Measurements from ENCODE around the gene CCSER1.
"Not testable (repeated sequence)": the region's sequence is repeated elsewhere in the genome, so short reads cannot be mapped to it uniquely, and the experiment has no call there.

CCSER1 gene

GRCh38 chr4:91099666-91100065, 972.5 kb downstream of the CCSER1 start:
- no peak for DNase-seq

- DNase-seq = no peak
Measured at GRCh38 chr4:91108751-91109150, 981.6 kb downstream of the CCSER1 start.

- DNase-seq = no peak
Measured at GRCh38 chr4:91111556-91111955, 984.4 kb downstream of the CCSER1 start.

- DNase-seq = peak; percentile 41
Measured at GRCh38 chr4:91113130-91113706, 986.0 kb downstream of the CCSER1 start.

- no peak for DNase-seq
Measured at GRCh38 chr4:91114386-91114785, 987.2 kb downstream of the CCSER1 start.

- DNase-seq = peak; percentile 1
Measured at GRCh38 chr4:91116861-91117260, 989.7 kb downstream of the CCSER1 start.

GRCh38 chr4:91118597-91118996, 991.4 kb downstream of the CCSER1 start:
- no peak for DNase-seq

- DNase-seq = no peak
Measured at GRCh38 chr4:91123742-91124141, 996.5 kb downstream of the CCSER1 start.

- no peak for DNase-seq
Measured at GRCh38 chr4:91127192-91127591, 1000.0 kb downstream of the CCSER1 start.

- no peak for DNase-seq
Measured at GRCh38 chr4:91127831-91128230, 1000.6 kb downstream of the CCSER1 start.

GRCh38 chr4:91128519-91128918, 1001.3 kb downstream of the CCSER1 start:
- no peak for DNase-seq

- DNase-seq = no peak
Measured at GRCh38 chr4:91147067-91147466, 1019.9 kb downstream of the CCSER1 start.

- not testable (repeated sequence) for DNase-seq
Measured at GRCh38 chr4:91154041-91154440, 1026.8 kb downstream of the CCSER1 start.

GRCh38 chr4:91167864-91168653, 1040.9 kb downstream of the CCSER1 start:
- DNase-seq = not testable (repeated sequence)

- no peak for DNase-seq
Measured at GRCh38 chr4:91170768-91171167, 1043.6 kb downstream of the CCSER1 start.

GRCh38 chr4:91171217-91171616, 1044.0 kb downstream of the CCSER1 start:
- DNase-seq = no peak

- DNase-seq = not testable (repeated sequence)
Measured at GRCh38 chr4:91185061-91185460, 1057.9 kb downstream of the CCSER1 start.

GRCh38 chr4:91198951-91199350, 1071.8 kb downstream of the CCSER1 start:
- no peak for DNase-seq

- DNase-seq = no peak
Measured at GRCh38 chr4:91207535-91207934, 1080.3 kb downstream of the CCSER1 start.

- no peak for DNase-seq
Measured at GRCh38 chr4:91212211-91212610, 1085.0 kb downstream of the CCSER1 start.

GRCh38 chr4:91217831-91218403, 1090.7 kb downstream of the CCSER1 start:
- DNase-seq = not testable (repeated sequence)

- no peak for DNase-seq
Measured at GRCh38 chr4:91220315-91220714, 1093.1 kb downstream of the CCSER1 start.

GRCh38 chr4:91222014-91222413, 1094.8 kb downstream of the CCSER1 start:
- DNase-seq = no peak

GRCh38 chr4:91226867-91227266, 1099.7 kb downstream of the CCSER1 start:
- DNase-seq = no peak

Measured in hematopoietic multipotent progenitor cell treated with erythropoietin and hydrocortisone succinate and interleukin-3 and kit ligand, for 8 days (in vitro differentiated cells).